Calu3 (cell line): ENCODE results near the gene ELOA2. TPM values are rescaled to one million over a fixed set of nuclear protein-coding genes. Genes with fewer than 3 reads are reported as not detected.
"Not testable (repeated sequence)": the region's sequence is repeated elsewhere in the genome, so short reads cannot be mapped to it uniquely, and the experiment has no call there.

Experiments
- BruUV-seq: library from RNA; stranded (reverse); fragments of 400-500 nt; replicated peaks from 2 replicates; lab custom pipeline; 2021; lab: Mats Ljungman, UMichigan
- CTCF ChIA-PET: fragments of 300-600 bp; sonication (Branson Sonifier 250); formaldehyde crosslinking; loops from one replicate; lab custom pipeline; 2022; ENCODE audit warnings: antibody characterized with exemption; lab: Charles Lee
- DNase-seq: peaks from one replicate; pipeline ENCODE4 v3.0.0; 2022
- H3K27ac Mint-ChIP-seq: one replicate; pipeline ENCODE4 v1.8.0; 2022; ENCODE audit warnings: mixed read lengths; ENCODE audit not compliant: unreplicated experiment
- H3K27me3 Mint-ChIP-seq: one replicate; pipeline ENCODE4 v1.8.0; 2022; ENCODE audit warnings: mixed read lengths; ENCODE audit not compliant: unreplicated experiment
- H3K36me3 Mint-ChIP-seq: one replicate; pipeline ENCODE4 v1.8.0; 2022; ENCODE audit warnings: mild to moderate bottlenecking, moderate library complexity, mixed read lengths; ENCODE audit not compliant: insufficient read depth, unreplicated experiment
- H3K4me1 Mint-ChIP-seq: one replicate; pipeline ENCODE4 v1.8.0; 2022; ENCODE audit warnings: mild to moderate bottlenecking, low read depth, mixed read lengths; ENCODE audit not compliant: unreplicated experiment
- H3K4me3 Mint-ChIP-seq: one replicate; pipeline ENCODE4 v1.8.0; 2022; ENCODE audit warnings: mild to moderate bottlenecking, low read depth, moderate library complexity, mixed read lengths; ENCODE audit not compliant: unreplicated experiment
- H3K9me3 Mint-ChIP-seq: one replicate; pipeline ENCODE4 v1.8.0; 2022; ENCODE audit warnings: low read depth, mixed read lengths; ENCODE audit not compliant: unreplicated experiment
- intact Hi-C: fragments of 100-400 bp; cut with micrococcal nuclease; formaldehyde crosslinking; loops from one replicate; pipeline ENCODE4 v1.10.0; 2022; ENCODE audit not compliant: unreplicated experiment
- total RNA-seq: library from RNA; stranded (reverse); gene quantifications from 2 replicates; pipeline ENCODE4 v1.2.3, GENCODE V29; 2022

ELOA2 gene
- total RNA-seq, 1 experiment from 2014 or later = not detected

DNA sequence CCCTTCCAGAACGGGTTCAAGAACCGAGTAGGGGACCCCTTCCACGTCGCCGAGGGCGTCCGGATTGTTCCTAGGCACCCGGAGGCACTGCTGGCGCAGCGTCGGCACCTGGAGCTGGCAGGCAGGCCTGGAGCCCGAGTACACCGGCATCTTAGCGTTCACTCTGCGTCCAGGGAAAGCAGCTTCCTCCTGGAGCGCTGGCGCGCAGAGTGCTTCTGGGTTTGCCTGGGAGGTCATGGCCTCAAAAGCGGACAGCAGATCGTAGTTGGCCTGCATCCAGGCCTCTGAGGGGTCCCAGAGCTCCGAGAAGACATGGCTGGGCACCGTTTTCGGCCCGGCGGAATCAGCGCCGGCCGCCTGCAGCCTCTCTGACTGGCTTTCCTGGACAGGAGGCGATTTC is 12.6 kb downstream of the ELOA2 start:
- BruUV-seq, DNase-seq, CTCF ChIA-PET, H3K4me1 Mint-ChIP-seq, H3K9me3 Mint-ChIP-seq, H3K4me3 Mint-ChIP-seq, H3K27me3 Mint-ChIP-seq, H3K27ac Mint-ChIP-seq, H3K36me3 Mint-ChIP-seq, intact Hi-C loops: not testable (repeated sequence)

DNA sequence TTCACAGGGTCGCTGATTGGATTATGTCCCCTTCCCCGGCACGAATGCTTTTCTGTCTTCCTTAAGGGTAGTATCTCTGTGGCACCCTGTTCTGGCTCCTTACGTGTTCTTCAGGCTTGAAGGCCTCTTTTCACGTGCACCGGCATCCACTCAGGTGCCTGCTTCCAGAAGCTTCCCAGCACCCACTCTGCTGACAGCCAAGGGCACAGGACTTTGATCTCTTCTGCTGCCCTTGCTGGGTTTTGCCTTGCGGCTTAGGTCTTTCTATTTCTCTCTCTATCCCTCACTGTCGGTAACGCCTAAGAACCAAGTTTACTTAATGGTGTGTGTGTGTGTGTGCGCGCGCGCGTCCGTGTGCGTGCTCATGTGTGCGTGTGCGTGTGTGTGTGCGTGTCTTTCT is 14.7 kb downstream of the ELOA2 start:
- H3K36me3 Mint-ChIP-seq, H3K9me3 Mint-ChIP-seq, intact Hi-C loops, H3K27me3 Mint-ChIP-seq, BruUV-seq, H3K4me3 Mint-ChIP-seq, H3K27ac Mint-ChIP-seq, DNase-seq, CTCF ChIA-PET, H3K4me1 Mint-ChIP-seq: not testable (repeated sequence)

DNA sequence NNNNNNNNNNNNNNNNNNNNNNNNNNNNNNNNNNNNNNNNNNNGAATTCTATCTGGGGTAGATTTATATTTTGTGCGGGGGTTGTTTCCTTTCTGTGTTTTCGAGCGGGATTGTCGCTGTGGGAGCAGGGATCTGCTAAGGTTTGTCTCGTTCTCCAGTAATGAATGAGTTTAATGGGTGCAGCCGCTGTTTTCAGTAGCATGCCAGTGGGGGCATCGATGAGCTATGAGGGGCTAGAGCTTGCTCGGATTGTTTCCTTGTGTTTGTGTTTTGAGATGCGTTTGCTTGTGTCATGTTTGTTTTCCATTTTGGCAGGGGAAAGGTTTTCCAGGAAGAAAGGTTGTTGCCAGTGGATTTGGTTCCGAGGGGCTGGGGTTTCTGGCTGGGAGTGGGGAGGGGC is 15.6 kb downstream of the ELOA2 start:
- H3K4me3 Mint-ChIP-seq, DNase-seq, CTCF ChIA-PET, BruUV-seq, H3K27me3 Mint-ChIP-seq, intact Hi-C loops, H3K9me3 Mint-ChIP-seq, H3K4me1 Mint-ChIP-seq, H3K36me3 Mint-ChIP-seq, H3K27ac Mint-ChIP-seq: not testable (repeated sequence)

Other genes with a start within 250 kb of the ELOA2 start
- 30.8 and 33.6 TPM in 2 replicates for gene PIAS2, start 118.1 kb downstream of the ELOA2 start, total RNA-seq
- gene KATNAL2, start 118.0 kb downstream of the ELOA2 start, total RNA-seq = 5.7 and 7.6 TPM in 2 replicates
- gene HDHD2, start 114.9 kb upstream of the ELOA2 start, total RNA-seq = 30.1 and 31.6 TPM in 2 replicates
- 18.1 and 20.4 TPM in 2 replicates for gene IER3IP1, start 140.7 kb upstream of the ELOA2 start, total RNA-seq
- gene SKOR2, start 216.0 kb upstream of the ELOA2 start, total RNA-seq = not detected in 2 replicates